ENCODE results near the gene RNF25. TPM values are rescaled to one million over a fixed set of nuclear protein-coding genes. Genes with fewer than 3 reads are reported as not detected.

The RNF25 gene
- total RNA-seq, 1 experiment from 2014 or later = 42.4 TPM

DNA sequence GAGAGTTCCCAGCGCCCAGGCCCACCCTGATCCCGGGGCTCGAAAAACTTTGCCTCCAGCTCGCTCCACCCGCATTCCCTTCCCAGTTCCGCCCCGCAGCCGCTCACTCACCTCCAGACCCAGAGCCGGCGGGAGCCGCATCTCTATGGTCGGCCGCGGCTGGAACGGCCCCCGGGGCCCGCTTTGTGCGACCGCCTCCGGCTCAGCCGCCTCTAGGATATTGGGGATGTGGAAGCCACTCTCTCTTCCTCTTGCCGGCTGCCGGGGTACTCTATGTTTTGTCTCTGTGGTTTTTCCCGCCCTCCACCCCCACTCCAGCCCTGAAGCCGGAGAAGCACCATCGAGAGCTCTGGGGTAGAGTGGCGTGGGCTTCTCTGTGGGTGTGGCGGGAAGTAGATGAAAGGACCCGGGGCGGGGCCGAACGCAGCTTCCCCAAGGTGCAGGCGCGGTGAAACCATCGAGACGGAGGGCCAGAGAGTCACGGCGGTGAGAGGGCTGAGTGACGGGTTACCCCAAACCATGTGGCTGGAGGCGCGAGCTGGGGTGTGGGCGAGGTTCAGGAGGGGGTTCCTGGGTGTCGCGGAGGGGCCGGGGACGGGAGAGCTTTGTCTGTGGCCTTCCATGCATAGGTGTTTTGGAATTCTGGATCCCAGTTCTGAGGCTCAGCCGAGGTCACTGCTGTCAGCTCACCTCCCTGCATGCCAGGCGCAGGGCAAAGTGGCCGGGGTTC is 12.4 kb downstream of the RNF25 start, which contains the start of the genes BCS1L and ZNF142:
TSS of gene BCS1L (plus strand) at position 426 of the 730 bp plus-strand sequence. CDS start 1,305 bp downstream, outside the sequence.
TSS of gene ZNF142 (minus strand) at position 366 of the 730 bp plus-strand sequence. CDS start 3,194 bp downstream, outside the sequence.
- no TSS peak for BruUV-seq (replicated peaks)
- POLR2A ChIA-PET (ENCODE audit: unreplicated experiment) = interaction anchor here (0.5 to 1.4 kb wide), 6 partner anchors 12 to 215 kb away, joined by 3 to 36 read pairs (median 8); no protein-coding TSS in a partner anchor
- Histone ChIP-seq H3K79me2 (ENCODE audit: low read length) (peaks cover 62% of the 10 kb centered on the region), H3K27ac (ENCODE audit: low read length) (peak within 1 kb of the TSS; percentile 61), H3K36me3 (ENCODE audit: low read depth, low read length) (peaks cover 54% of the 10 kb centered on the region), H3K9me2 (replicated peaks; ENCODE audit: low read length) (no peaks in the 10 kb centered on the region), H3F3A (ENCODE audit: low read length, unreplicated experiment) (no peaks in the 10 kb centered on the region), H3K27me3 (ENCODE audit: low read length) (no peaks in the 10 kb centered on the region), H3K4me2 (ENCODE audit: low read length) (peak within 1 kb of the TSS; percentile 94), H3K9ac (ENCODE audit: low read length) (peak within 1 kb of the TSS; percentile 93), H3K9me3 (ENCODE audit: low read length) (no peaks in the 10 kb centered on the region), H2AFZ (ENCODE audit: low read length) (peak within 1 kb of the TSS; percentile 97), H3K4me1 (ENCODE audit: insufficient read depth, low read length) (peaks cover 20% of the 10 kb centered on the region), H4K20me1 (ENCODE audit: low read length) (no peaks in the 10 kb centered on the region), H3K4me3 (ENCODE audit: low read length) (peak within 1 kb of the TSS; percentile 100)
- CTCF ChIA-PET = interaction anchor here (0.6 to 2.4 kb wide), 7 partner anchors 13 to 463 kb away, joined by 3 to 20 read pairs (median 4); partner anchors contain the start of gene TTLL4
- TF ChIP-seq CTCF (conservative IDR thresholded peaks at IDR 0.05; ENCODE audit: low read depth, low read length) (no peak), EZH2phosphoT487 (IDR thresholded peaks at IDR 0.05; ENCODE audit: borderline replicate concordance, low read length) (no peak), EZH2 (IDR thresholded peaks at IDR 0.05; ENCODE audit: low read length, unreplicated experiment) (no peak)
- ATAC-seq (peak; percentile 92), DNase-seq (peak; percentile 91)
- intact Hi-C loops (cut with micrococcal nuclease) = loop anchor here (1.0 to 2.0 kb wide), 3 partner anchors 13 to 188 kb away; partner anchors contain the start of genes RNF25, STK36 and TTLL4

- peak; percentile 54 for ATAC-seq
- H3K4me3 ChIP-seq (ENCODE audit: low read length) = peak overlapping the region; percentile 100
- TSS peak; percentile 55 for BruUV-seq (replicated peaks)
Measured at GRCh38 chr2:218658671-218659257, 13.0 kb downstream of the RNF25 start.

More at GRCh38 chr2:218658671-218659257, 13.0 kb downstream of the RNF25 start:
- POLR2A ChIA-PET (ENCODE audit: unreplicated experiment) = interaction anchor here (0.5 to 1.4 kb wide), 3 partner anchors 12 to 214 kb away, joined by 5 to 36 read pairs (median 10); no protein-coding TSS in a partner anchor
- H3K36me3 ChIP-seq (ENCODE audit: low read depth, low read length) = peaks cover 48% of the 10 kb centered on the region
- H3K9me3 ChIP-seq (ENCODE audit: low read length) = no peaks in the 10 kb centered on the region
- H3F3A ChIP-seq (ENCODE audit: low read length, unreplicated experiment) = no peaks in the 10 kb centered on the region
- H3K27me3 ChIP-seq (ENCODE audit: low read length) = no peaks in the 10 kb centered on the region
- peak overlapping the region; percentile 94 for H3K4me2 ChIP-seq (ENCODE audit: low read length)
- peaks cover 20% of the 10 kb centered on the region for H3K4me1 ChIP-seq (ENCODE audit: insufficient read depth, low read length)
- no peaks in the 10 kb centered on the region for H4K20me1 ChIP-seq (ENCODE audit: low read length)
- no peaks in the 10 kb centered on the region for H3K9me2 ChIP-seq (replicated peaks; ENCODE audit: low read length)
- peak; percentile 69 for TF ChIP-seq CTCF (conservative IDR thresholded peaks at IDR 0.05; ENCODE audit: low read depth, low read length)
- TF ChIP-seq EZH2 (IDR thresholded peaks at IDR 0.05; ENCODE audit: low read length, unreplicated experiment) = no peak
- TF ChIP-seq EZH2phosphoT487 (IDR thresholded peaks at IDR 0.05; ENCODE audit: borderline replicate concordance, low read length) = no peak
- peak overlapping the region; percentile 93 for H3K9ac ChIP-seq (ENCODE audit: low read length)
- H3K79me2 ChIP-seq (ENCODE audit: low read length) = peaks cover 64% of the 10 kb centered on the region
- peak; percentile 76 for DNase-seq
- intact Hi-C loops (cut with micrococcal nuclease) = loop anchor here (1.0 to 2.0 kb wide), 4 partner anchors 14 to 189 kb away; partner anchors contain the start of genes RNF25, STK36 and TTLL4
- H2AFZ ChIP-seq (ENCODE audit: low read length) = peak overlapping the region; percentile 97
- H3K27ac ChIP-seq (ENCODE audit: low read length) = peak overlapping the region; percentile 61
- CTCF ChIA-PET = interaction anchor here (0.6 to 2.4 kb wide), 4 partner anchors 29 to 463 kb away, joined by 4 to 20 read pairs (median 6); partner anchors contain the start of gene TTLL4
